MCF 10A (cell line): ENCODE data around the gene CAMK2G. TPM values are rescaled to one million over a fixed set of nuclear protein-coding genes. Genes with fewer than 3 reads are reported as not detected.
A peak's percentile ranks its signal among the peaks of the same experiment; 100 is the strongest.

Experiments
- BruUV-seq: library from RNA; stranded (reverse); fragments of 400-500 nt; replicated peaks from 2 replicates; lab custom pipeline; 2021; lab: Mats Ljungman, UMichigan
- CTCF ChIA-PET: fragments of 300-600 bp; sonication (Branson Sonifier 250); formaldehyde crosslinking; extraction: SDS; loops from one replicate; lab custom pipeline; 2021; ENCODE audit warnings: antibody characterized with exemption, inconsistent platforms; lab: Yijun Ruan, JAX
- POLR2A ChIA-PET: fragments of 300-600, 350-650 bp; sonication (Branson Sonifier 250); formaldehyde crosslinking; extraction: SDS; loops from one replicate; lab custom pipeline; 2020; ENCODE audit warnings: antibody characterized with exemption, inconsistent platforms; lab: Yijun Ruan, JAX
- DNase-seq: peaks from one replicate; pipeline ENCODE4 v3.0.0-alpha.2; 2018; ENCODE audit not compliant: unreplicated experiment
- H3K27ac Mint-ChIP-seq: one replicate; pipeline ENCODE4 v1.8.0; 2022; ENCODE audit warnings: mild to moderate bottlenecking, low read depth, mixed read lengths; ENCODE audit not compliant: unreplicated experiment
- H3K27me3 Mint-ChIP-seq: one replicate; pipeline ENCODE4 v1.8.0; 2022; ENCODE audit warnings: mixed read lengths; ENCODE audit not compliant: insufficient read depth, unreplicated experiment
- H3K36me3 Mint-ChIP-seq: one replicate; pipeline ENCODE4 v1.8.0; 2022; ENCODE audit warnings: mild to moderate bottlenecking, moderate library complexity, mixed read lengths; ENCODE audit not compliant: insufficient read depth, unreplicated experiment
- H3K4me1 Mint-ChIP-seq: one replicate; pipeline ENCODE4 v1.8.0; 2022; ENCODE audit warnings: mixed read lengths; ENCODE audit not compliant: insufficient read depth, unreplicated experiment
- H3K4me3 Mint-ChIP-seq: one replicate; pipeline ENCODE4 v1.8.0; 2022; ENCODE audit warnings: mild to moderate bottlenecking, moderate library complexity, mixed read lengths; ENCODE audit not compliant: unreplicated experiment
- H3K9me3 Mint-ChIP-seq: one replicate; pipeline ENCODE4 v1.8.0; 2022; ENCODE audit warnings: mixed read lengths; ENCODE audit not compliant: unreplicated experiment
- CTCF ChIP-seq: fragments of 200-600 bp; IDR thresholded peaks from one replicate; pipeline ENCODE4 v1.8.0; 2022; ENCODE audit warnings: antibody characterized with exemption, mild to moderate bottlenecking; ENCODE audit not compliant: unreplicated experiment
- intact Hi-C: fragments of 100-400 bp; cut with micrococcal nuclease; formaldehyde crosslinking; loops from 2 replicates; pipeline ENCODE4 v1.14.1; 2022
- total RNA-seq: library from RNA; stranded (reverse); gene quantifications from 2 replicates; pipeline ENCODE4 v1.2.3, GENCODE V29; 2022

Gene CAMK2G
- total RNA-seq, 1 experiment from 2014 or later, result 10.9 TPM

DNA sequence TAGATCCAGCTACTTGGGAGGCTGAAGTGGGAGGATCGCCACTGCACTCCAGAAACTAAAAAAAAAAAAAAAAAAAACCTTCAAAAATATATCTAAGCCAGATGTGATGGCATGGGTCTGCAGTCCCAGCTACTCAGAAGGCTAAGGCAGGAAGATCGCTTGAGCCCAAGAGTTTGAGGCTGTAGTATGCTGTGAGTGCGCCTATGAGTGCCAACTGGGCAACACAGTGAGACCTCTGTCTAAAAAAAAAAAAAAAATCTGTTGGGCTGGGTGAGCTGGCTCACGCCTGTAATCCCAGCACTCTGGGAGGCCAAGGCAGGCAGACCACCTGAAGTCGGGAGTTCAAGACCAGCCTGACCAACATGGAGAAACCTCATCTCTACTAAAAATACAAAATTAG is 95.3 kb downstream of the CAMK2G start:
- H3K27me3 Mint-ChIP-seq, result no peaks in the 10 kb centered on the region
- ChIA-PET CTCF (interaction anchor here (0.6 to 1.1 kb wide), 3 partner anchors 59 to 277 kb away, joined by 3 to 6 read pairs (median 4); no protein-coding TSS in a partner anchor), POLR2A (interaction anchor here (0.9 to 9.9 kb wide), 3 partner anchors 8 to 48 kb away, joined by 3 to 79 read pairs (median 5); no protein-coding TSS in a partner anchor)
- H3K4me1 Mint-ChIP-seq, result peaks cover 43% of the 10 kb centered on the region
- H3K9me3 Mint-ChIP-seq, result no peaks in the 10 kb centered on the region
- intact Hi-C loops, result no loop called here
- DNase-seq, result no peak
- no peak for TF ChIP-seq CTCF
- no TSS peak for BruUV-seq
- peaks cover 70% of the 10 kb centered on the region for H3K36me3 Mint-ChIP-seq
- no peak overlapping the region for H3K4me3 Mint-ChIP-seq
- no peak overlapping the region for H3K27ac Mint-ChIP-seq

GRCh38 chr10:73774637-73775036 is 99.7 kb downstream of the CAMK2G start:
- H3K9me3 Mint-ChIP-seq, result no peaks in the 10 kb centered on the region
- no TSS peak for BruUV-seq
- POLR2A ChIA-PET, result interaction anchor here (1.2 to 6.7 kb wide), 6 partner anchors 9 to 44 kb away, joined by 6 to 202 read pairs (median 48); partner anchors contain the start of genes CHCHD1, SEC24C and ZSWIM8
- peak; percentile 6 for TF ChIP-seq CTCF
- peak; percentile 42 for DNase-seq
- H3K4me1 Mint-ChIP-seq, result peaks cover 31% of the 10 kb centered on the region
- CTCF ChIA-PET, result interaction anchor here (1.0 to 1.3 kb wide), 2 partner anchors 9 to 166 kb away, joined by 4 to 5 read pairs; no protein-coding TSS in a partner anchor
- no peaks in the 10 kb centered on the region for H3K27me3 Mint-ChIP-seq
- H3K4me3 Mint-ChIP-seq, result peak overlapping the region; percentile 92
- peak overlapping the region; percentile 20 for H3K27ac Mint-ChIP-seq
- peaks cover 80% of the 10 kb centered on the region for H3K36me3 Mint-ChIP-seq
- intact Hi-C loops, result loop anchor here (1.0 to 5.0 kb wide), 2 partner anchors 42 to 105 kb away; no protein-coding TSS in a partner anchor

GRCh38 chr10:73773152-73773879 is 101.0 kb downstream of the CAMK2G start:
- POLR2A ChIA-PET, result interaction anchor here (0.6 to 6.7 kb wide), 18 partner anchors 10 to 1343 kb away, joined by 3 to 202 read pairs (median 6); partner anchors contain the start of genes CHCHD1, SEC24C and ZSWIM8
- BruUV-seq, result TSS peak; percentile 8

More at GRCh38 chr10:73773152-73773879, 101.0 kb downstream of the CAMK2G start:
- Mint-ChIP-seq H3K27me3 (no peaks in the 10 kb centered on the region), H3K27ac (peak overlapping the region; percentile 79), H3K9me3 (no peaks in the 10 kb centered on the region), H3K36me3 (peaks cover 80% of the 10 kb centered on the region), H3K4me1 (peaks cover 31% of the 10 kb centered on the region), H3K4me3 (peak overlapping the region; percentile 92)
- no peak for TF ChIP-seq CTCF
- CTCF ChIA-PET, result interaction anchor here (0.5 to 1.2 kb wide), 9 partner anchors 8 to 247 kb away, joined by 3 to 5 read pairs (median 3); partner anchors contain the start of gene SEC24C
- no peak for DNase-seq
- intact Hi-C loops, result loop anchor here (5.0 kb wide), 1 partner anchor 41 kb away; no protein-coding TSS in a partner anchor
